Spinal cord (tissue), 10 donors: ENCODE measurements around the gene ADAM23. TPM values are rescaled to one million over a fixed set of nuclear protein-coding genes. Genes with fewer than 3 reads are reported as not detected.

Experiments used
- DNase-seq, 6 donors: peaks; one replicate each; pipeline versions ENCODE4 v3.0.0 to v3.0.0-alpha.2; 2013 to 2015; ENCODE audit warnings: low spot score in 6 of 6, low read depth in 4 of 6
- H3K27ac ChIP-seq: one replicate; pipeline ENCODE4 v1.5.1; 2013; ENCODE audit warnings: low read depth, low read length, control low read depth
- H3K27me3 ChIP-seq: one replicate; pipeline ENCODE4 v1.6.1; 2013; ENCODE audit warnings: low read length; ENCODE audit not compliant: control insufficient read depth, insufficient read depth
- H3K36me3 ChIP-seq: one replicate; pipeline ENCODE4 v1.6.1; 2013; ENCODE audit warnings: low read length; ENCODE audit not compliant: control insufficient read depth, insufficient read depth
- H3K4me1 ChIP-seq: one replicate; pipeline ENCODE4 v1.6.1; 2013; ENCODE audit warnings: low read length; ENCODE audit not compliant: control insufficient read depth, insufficient read depth
- H3K4me3 ChIP-seq: one replicate; pipeline ENCODE4 v1.5.1; 2013; ENCODE audit warnings: low read depth, low read length, control low read depth
- H3K9me3 ChIP-seq: one replicate; pipeline ENCODE4 v1.6.1; 2013; ENCODE audit warnings: low read length; ENCODE audit not compliant: control insufficient read depth, insufficient read depth
- WGBS: methylation state at CpG from one replicate; pipeline ENCODE4 v1.1.5; 2013; ENCODE audit warnings: missing lambda C conversion rate; ENCODE audit not compliant: insufficient coverage; 5-methylcytosine and 5-hydroxymethylcytosine counted together
- polyA plus RNA-seq, 2 donors: library from polyadenylated mRNA; unstranded; fragments of 120-200 nt; gene quantifications; one replicate each; pipeline ENCODE4 v1.2.1, GENCODE V29; 2013; ENCODE audit not compliant: insufficient read length in 2 of 2
- total RNA-seq, 2 donors: library from RNA; depleted of rRNA in 1 of 2; stranded (reverse); fragments of 120-200 nt in 1 of 2; fragments of >200 nt in 1 of 2; gene quantifications; one replicate each; pipeline versions ENCODE4 v1.2.3 to v1.2.4, GENCODE V29; 2013 to 2014
- donor health status: healthy.

ADAM23 gene
- total and polyA plus RNA-seq, 4 donors, result 15.7 to 54.3 (median 51.3) TPM

- Histone ChIP-seq H3K4me1 (no peaks in the 10 kb centered on the region), H3K27ac (no peak overlapping the region), H3K36me3 (peaks cover 2% of the 10 kb centered on the region), H3K27me3 (no peaks in the 10 kb centered on the region), H3K9me3 (no peaks in the 10 kb centered on the region), H3K4me3 (no peak overlapping the region)
- 100% methylated on average over 2 of the region's 3 CpGs for WGBS
- DNase-seq, result no peak
These were observed 126.1 kb downstream of the ADAM23 start for GRCh38 chr2:206569470-206569869.

- no peak overlapping the region for H3K27ac ChIP-seq
These were observed 126.9 kb downstream of the ADAM23 start for GRCh38 chr2:206570199-206570598.

GRCh38 chr2:206572725-206573124, 129.4 kb downstream of the ADAM23 start:
- DNase-seq, result no peak
- H3K36me3 ChIP-seq, result no peaks in the 10 kb centered on the region
- no peaks in the 10 kb centered on the region for H3K27me3 ChIP-seq
- H3K27ac ChIP-seq, result no peak overlapping the region
- H3K4me1 ChIP-seq, result no peaks in the 10 kb centered on the region
- no peak overlapping the region for H3K4me3 ChIP-seq
- 100% methylated on average over 1 of the region's 3 CpGs for WGBS
- H3K9me3 ChIP-seq, result no peaks in the 10 kb centered on the region

More at GRCh38 chr2:206570199-206570598, 126.9 kb downstream of the ADAM23 start:
- Histone ChIP-seq H3K9me3 (no peaks in the 10 kb centered on the region), H3K36me3 (peaks cover 2% of the 10 kb centered on the region), H3K4me1 (no peaks in the 10 kb centered on the region), H3K4me3 (no peak overlapping the region), H3K27me3 (no peaks in the 10 kb centered on the region)
- DNase-seq, result peak in 1 of 6 donors; percentile 27

GRCh38 chr2:206573793-206574192, 130.5 kb downstream of the ADAM23 start:
- 100% methylated on average over 2 of the region's 6 CpGs for WGBS
- Histone ChIP-seq H3K4me3 (no peak overlapping the region), H3K27ac (no peak overlapping the region), H3K36me3 (no peaks in the 10 kb centered on the region), H3K27me3 (no peaks in the 10 kb centered on the region), H3K9me3 (no peaks in the 10 kb centered on the region), H3K4me1 (no peaks in the 10 kb centered on the region)
- DNase-seq, result no peak

- DNase-seq, result peak in 1 of 6 donors; percentile 10
- no peak overlapping the region for H3K4me3 ChIP-seq
- 93% methylated on average over 8 of the region's 11 CpGs for WGBS
These were observed 141.2 kb downstream of the ADAM23 start for GRCh38 chr2:206584323-206585116.

GRCh38 chr2:206585335-206585734, 142.0 kb downstream of the ADAM23 start:
- no peaks in the 10 kb centered on the region for H3K27me3 ChIP-seq
- WGBS, result 80% methylated on average over 1 of the region's 2 CpGs

More at GRCh38 chr2:206584323-206585116, 141.2 kb downstream of the ADAM23 start:
- no peaks in the 10 kb centered on the region for H3K4me1 ChIP-seq
- H3K27ac ChIP-seq, result no peak overlapping the region
- H3K27me3 ChIP-seq, result no peaks in the 10 kb centered on the region
- no peaks in the 10 kb centered on the region for H3K9me3 ChIP-seq
- no peaks in the 10 kb centered on the region for H3K36me3 ChIP-seq

GRCh38 chr2:206586609-206587008, 143.3 kb downstream of the ADAM23 start:
- H3K27ac ChIP-seq, result no peak overlapping the region
- no peak for DNase-seq
- H3K27me3 ChIP-seq, result no peaks in the 10 kb centered on the region
- no peak overlapping the region for H3K4me3 ChIP-seq
- WGBS, result no CpG with 5 or more reads among the region's 1 CpG
- H3K4me1 ChIP-seq, result no peaks in the 10 kb centered on the region
- no peaks in the 10 kb centered on the region for H3K9me3 ChIP-seq
- H3K36me3 ChIP-seq, result peaks cover 4% of the 10 kb centered on the region

More at GRCh38 chr2:206585335-206585734, 142.0 kb downstream of the ADAM23 start:
- H3K36me3 ChIP-seq, result peaks cover 4% of the 10 kb centered on the region
- peak in 1 of 6 donors; percentile 18 for DNase-seq
- H3K4me3 ChIP-seq, result no peak overlapping the region
- H3K27ac ChIP-seq, result no peak overlapping the region
- H3K4me1 ChIP-seq, result no peaks in the 10 kb centered on the region
- H3K9me3 ChIP-seq, result no peaks in the 10 kb centered on the region

- WGBS, result no CpG with 5 or more reads among the region's 3 CpGs
- no peaks in the 10 kb centered on the region for H3K4me1 ChIP-seq
- no peak overlapping the region for H3K4me3 ChIP-seq
- H3K36me3 ChIP-seq, result peaks cover 12% of the 10 kb centered on the region
- H3K27me3 ChIP-seq, result no peaks in the 10 kb centered on the region
- no peak overlapping the region for H3K27ac ChIP-seq
- no peak for DNase-seq
- H3K9me3 ChIP-seq, result no peaks in the 10 kb centered on the region
These were observed 154.4 kb downstream of the ADAM23 start for GRCh38 chr2:206597717-206598218.

GRCh38 chr2:206603243-206603642, 159.9 kb downstream of the ADAM23 start:
- Histone ChIP-seq H3K27ac (no peak overlapping the region), H3K9me3 (no peaks in the 10 kb centered on the region), H3K4me3 (no peak overlapping the region), H3K27me3 (no peaks in the 10 kb centered on the region), H3K36me3 (no peaks in the 10 kb centered on the region), H3K4me1 (no peaks in the 10 kb centered on the region)
- no CpG with 5 or more reads among the region's 3 CpGs for WGBS
- no peak for DNase-seq

GRCh38 chr2:206610451-206610850, 167.1 kb downstream of the ADAM23 start:
- Histone ChIP-seq H3K36me3 (peaks cover 2% of the 10 kb centered on the region), H3K9me3 (no peaks in the 10 kb centered on the region), H3K4me1 (no peaks in the 10 kb centered on the region), H3K4me3 (no peak overlapping the region), H3K27ac (no peak overlapping the region), H3K27me3 (no peaks in the 10 kb centered on the region)
- DNase-seq, result no peak
- WGBS, result 100% methylated on average over 1 of the region's 1 CpG
